Spinal cord (tissue), 10 donors: ENCODE results near the gene VAV2. TPM values are rescaled to one million over a fixed set of nuclear protein-coding genes. Genes with fewer than 3 reads are reported as not detected.

Experiments used
- DNase-seq, 6 donors: peaks; one replicate each; pipeline versions ENCODE4 v3.0.0 to v3.0.0-alpha.2; 2013 to 2015; ENCODE audit warnings: low spot score in 6 of 6, low read depth in 4 of 6
- H3K27ac ChIP-seq: one replicate; pipeline ENCODE4 v1.5.1; 2013; ENCODE audit warnings: low read depth, low read length, control low read depth
- H3K27me3 ChIP-seq: one replicate; pipeline ENCODE4 v1.6.1; 2013; ENCODE audit warnings: low read length; ENCODE audit not compliant: control insufficient read depth, insufficient read depth
- H3K36me3 ChIP-seq: one replicate; pipeline ENCODE4 v1.6.1; 2013; ENCODE audit warnings: low read length; ENCODE audit not compliant: control insufficient read depth, insufficient read depth
- H3K4me1 ChIP-seq: one replicate; pipeline ENCODE4 v1.6.1; 2013; ENCODE audit warnings: low read length; ENCODE audit not compliant: control insufficient read depth, insufficient read depth
- H3K4me3 ChIP-seq: one replicate; pipeline ENCODE4 v1.5.1; 2013; ENCODE audit warnings: low read depth, low read length, control low read depth
- H3K9me3 ChIP-seq: one replicate; pipeline ENCODE4 v1.6.1; 2013; ENCODE audit warnings: low read length; ENCODE audit not compliant: control insufficient read depth, insufficient read depth
- WGBS: methylation state at CpG from one replicate; pipeline ENCODE4 v1.1.5; 2013; ENCODE audit warnings: missing lambda C conversion rate; ENCODE audit not compliant: insufficient coverage; 5-methylcytosine and 5-hydroxymethylcytosine counted together
- polyA plus RNA-seq, 2 donors: library from polyadenylated mRNA; unstranded; fragments of 120-200 nt; gene quantifications; one replicate each; pipeline ENCODE4 v1.2.1, GENCODE V29; 2013; ENCODE audit not compliant: insufficient read length in 2 of 2
- total RNA-seq, 2 donors: library from RNA; depleted of rRNA in 1 of 2; stranded (reverse); fragments of 120-200 nt in 1 of 2; fragments of >200 nt in 1 of 2; gene quantifications; one replicate each; pipeline versions ENCODE4 v1.2.3 to v1.2.4, GENCODE V29; 2013 to 2014
- donor health status: healthy.

Gene VAV2
- total and polyA plus RNA-seq, 4 donors: 18.4 to 48.3 (median 33.1) TPM

DNA sequence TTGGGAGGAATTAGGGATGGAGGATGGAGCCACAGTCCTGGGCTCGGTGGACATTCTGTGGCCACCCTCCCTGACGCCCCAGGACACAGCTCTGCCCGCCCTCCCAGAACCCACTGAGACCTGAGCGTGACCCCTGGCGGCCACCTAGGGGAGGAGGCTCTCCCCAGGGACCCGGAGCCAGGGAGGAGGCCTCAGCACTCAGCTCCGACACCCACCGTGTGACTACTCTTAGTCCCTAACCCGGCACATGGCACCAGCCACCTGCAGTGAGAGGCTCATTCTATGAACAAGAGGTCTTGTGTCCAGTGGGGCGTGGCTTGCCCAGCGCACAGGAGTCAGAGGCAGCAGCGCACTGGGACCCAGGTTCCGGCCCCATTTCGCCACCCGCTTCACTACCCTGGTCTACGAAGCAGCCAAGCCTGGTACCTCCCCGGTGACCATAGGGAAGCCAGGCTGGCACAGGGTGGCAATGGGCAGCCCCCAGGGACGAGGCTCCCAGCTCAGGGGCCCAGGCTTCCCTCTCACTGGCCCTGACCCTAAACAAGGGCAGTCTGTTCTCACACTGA is 264.2 kb downstream of the VAV2 start:
- Histone ChIP-seq H3K27me3 (no peaks in the 10 kb centered on the region), H3K4me1 (no peaks in the 10 kb centered on the region), H3K27ac (no peak overlapping the region), H3K4me3 (no peak overlapping the region), H3K9me3 (no peaks in the 10 kb centered on the region), H3K36me3 (peaks cover 8% of the 10 kb centered on the region)
- 89% methylated on average over 18 of the region's 18 CpGs for WGBS
- no peak for DNase-seq

DNA sequence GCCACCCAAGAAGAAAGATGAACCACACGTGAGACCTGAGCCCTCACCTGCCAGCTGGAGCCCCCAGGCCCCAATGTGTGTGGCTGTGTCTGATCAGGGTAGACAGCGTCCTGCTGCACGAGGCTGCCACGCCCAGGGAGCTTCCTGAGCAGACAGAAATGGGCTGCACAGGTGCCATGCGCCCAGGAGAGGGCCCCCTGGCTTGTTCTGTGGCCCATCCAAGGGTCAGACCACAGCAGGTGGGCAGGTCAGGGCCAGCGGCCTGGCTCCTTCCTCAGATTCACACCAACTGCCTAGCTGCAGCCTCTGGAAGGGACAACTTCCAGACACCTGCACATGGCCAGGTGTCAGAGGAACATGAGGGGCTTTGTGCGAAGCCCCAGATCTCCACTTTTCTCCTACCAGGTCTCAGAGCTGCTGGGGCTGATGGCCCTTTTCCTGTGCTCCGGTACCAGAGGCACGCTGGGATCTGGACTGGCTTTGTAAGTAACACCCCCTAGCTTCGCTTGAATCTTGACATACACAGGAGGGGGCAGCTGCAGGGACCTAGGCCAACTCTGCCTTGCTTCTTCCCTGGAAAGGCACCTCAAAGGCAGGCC is 264.7 kb downstream of the VAV2 start:
- no peak for DNase-seq
- WGBS: 69% methylated on average over 10 of the region's 10 CpGs

GRCh38 chr9:133726401-133727276 is 265.5 kb downstream of the VAV2 start:
- H3K4me3 ChIP-seq: no peak overlapping the region
- WGBS: 75% methylated on average over 13 of the region's 14 CpGs
- no peaks in the 10 kb centered on the region for H3K4me1 ChIP-seq
- no peaks in the 10 kb centered on the region for H3K9me3 ChIP-seq
- H3K36me3 ChIP-seq: peaks cover 8% of the 10 kb centered on the region
- peak in 3 of 6 donors; percentile 32 to 88 (median 77) for DNase-seq
- H3K27ac ChIP-seq: no peak overlapping the region
- no peaks in the 10 kb centered on the region for H3K27me3 ChIP-seq

More for the DNA sequence above, 264.7 kb downstream of the VAV2 start:
- Histone ChIP-seq H3K36me3 (peaks cover 8% of the 10 kb centered on the region), H3K27ac (no peak overlapping the region), H3K27me3 (no peaks in the 10 kb centered on the region), H3K4me3 (no peak overlapping the region), H3K4me1 (no peaks in the 10 kb centered on the region), H3K9me3 (no peaks in the 10 kb centered on the region)

DNA sequence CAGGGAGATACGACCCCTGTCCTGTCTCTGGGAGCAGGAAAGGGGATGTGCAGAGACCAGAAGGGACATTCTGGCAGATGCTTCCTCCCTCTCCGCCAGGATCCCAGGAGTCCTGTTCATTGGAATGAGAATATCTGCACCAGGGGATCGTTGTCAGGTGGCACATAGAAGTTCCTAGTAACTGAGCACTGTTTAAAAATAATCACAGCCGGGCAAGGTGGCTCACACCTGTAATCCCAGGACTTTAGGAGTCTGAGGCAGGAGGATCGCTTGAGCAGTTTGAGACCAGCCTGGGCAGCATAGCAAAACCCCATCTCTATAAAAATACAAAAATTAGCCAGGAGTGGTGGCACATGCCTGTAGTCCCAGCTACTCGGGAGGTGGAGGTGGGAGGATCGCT is 266.2 kb downstream of the VAV2 start:
- 82% methylated on average over 3 of the region's 7 CpGs for WGBS
- Histone ChIP-seq H3K4me1 (no peaks in the 10 kb centered on the region), H3K27me3 (no peaks in the 10 kb centered on the region), H3K27ac (no peak overlapping the region), H3K9me3 (no peaks in the 10 kb centered on the region), H3K36me3 (peaks cover 8% of the 10 kb centered on the region), H3K4me3 (no peak overlapping the region)
- DNase-seq: no peak

DNA sequence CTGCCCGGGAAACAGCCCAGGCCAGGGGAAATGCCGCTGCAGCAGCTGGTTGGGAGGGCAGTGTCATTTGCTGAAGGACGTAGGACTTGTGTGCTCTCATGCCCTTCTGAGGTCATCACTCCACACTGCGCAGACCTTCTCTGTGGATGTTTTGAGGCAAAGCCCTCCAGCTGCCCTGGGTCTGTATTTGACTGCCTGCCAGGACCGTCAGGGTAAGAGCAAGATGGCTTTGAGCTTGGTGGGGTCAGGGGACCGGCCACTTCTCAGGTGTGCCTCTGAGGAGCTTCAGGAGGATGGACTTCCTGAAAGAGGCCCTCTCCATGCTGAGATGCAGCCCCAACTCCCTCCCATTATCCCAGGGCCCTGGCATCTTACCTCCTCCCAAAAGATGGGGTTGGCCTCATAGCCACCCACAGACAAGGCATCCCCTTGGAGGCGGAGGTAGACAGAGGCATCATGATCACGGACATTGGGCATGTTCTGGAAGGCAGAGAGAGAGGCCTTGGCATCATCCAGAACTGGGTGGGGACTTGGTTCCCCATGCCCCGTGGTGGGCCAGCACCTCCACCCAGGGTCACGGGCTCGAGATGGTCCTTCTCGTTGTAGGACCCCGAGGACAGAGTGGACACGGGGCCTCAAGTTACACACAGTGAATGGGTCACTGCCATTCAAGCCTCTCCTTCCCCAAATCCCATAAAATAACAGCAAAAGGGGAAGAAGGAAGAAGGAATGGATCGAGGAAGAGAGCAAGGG is 273.4 kb downstream of the VAV2 start:
- H3K4me1 ChIP-seq: peaks cover 26% of the 10 kb centered on the region
- H3K36me3 ChIP-seq: peaks cover 11% of the 10 kb centered on the region
- WGBS: 91% methylated on average over 11 of the region's 15 CpGs
- no peak overlapping the region for H3K27ac ChIP-seq
- H3K9me3 ChIP-seq: no peaks in the 10 kb centered on the region
- no peaks in the 10 kb centered on the region for H3K27me3 ChIP-seq
- H3K4me3 ChIP-seq: no peak overlapping the region
- no peak for DNase-seq

GRCh38 chr9:133717113-133718031 is 274.8 kb downstream of the VAV2 start:
- peaks cover 18% of the 10 kb centered on the region for H3K36me3 ChIP-seq
- no peaks in the 10 kb centered on the region for H3K27me3 ChIP-seq
- H3K4me3 ChIP-seq: no peak overlapping the region
- no peak for DNase-seq
- H3K9me3 ChIP-seq: no peaks in the 10 kb centered on the region
- peaks cover 27% of the 10 kb centered on the region for H3K4me1 ChIP-seq
- 92% methylated on average over 20 of the region's 20 CpGs for WGBS
- H3K27ac ChIP-seq: no peak overlapping the region

DNA sequence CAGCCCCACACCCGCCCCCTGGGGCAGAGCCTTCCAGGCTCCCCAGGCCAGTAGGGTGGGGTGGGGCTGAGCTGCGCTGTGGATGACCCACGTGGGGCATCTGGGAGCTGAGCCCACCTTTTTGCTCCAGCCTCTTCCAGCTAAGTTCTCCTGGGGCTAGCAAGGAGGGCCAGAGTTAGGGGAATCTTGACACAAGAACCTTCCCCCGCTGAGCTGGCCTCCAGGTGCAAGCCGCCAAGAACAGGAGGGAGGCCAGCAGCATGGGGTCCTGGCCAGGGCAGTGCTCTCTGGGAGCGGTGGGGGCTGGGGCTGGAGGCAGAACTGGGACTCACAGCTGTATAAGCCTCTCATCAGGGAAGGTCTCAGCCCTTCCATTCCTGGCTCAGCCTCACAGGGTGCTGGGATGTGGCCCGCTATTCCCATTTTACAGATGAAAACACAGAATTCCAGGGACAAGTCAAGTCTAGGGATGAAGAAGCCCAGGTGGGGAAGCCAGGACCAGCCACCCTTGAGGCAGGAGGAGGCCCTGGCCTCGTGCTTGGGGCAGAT is 275.5 kb downstream of the VAV2 start:
- H3K4me1 ChIP-seq: peaks cover 27% of the 10 kb centered on the region
- no peak for DNase-seq
- H3K27ac ChIP-seq: no peak overlapping the region
- no peak overlapping the region for H3K4me3 ChIP-seq
- 75% methylated on average over 8 of the region's 8 CpGs for WGBS
- H3K27me3 ChIP-seq: no peaks in the 10 kb centered on the region
- no peaks in the 10 kb centered on the region for H3K9me3 ChIP-seq
- peaks cover 25% of the 10 kb centered on the region for H3K36me3 ChIP-seq

GRCh38 chr9:133715866-133716563 is 276.1 kb downstream of the VAV2 start:
- 56% methylated on average over 21 of the region's 21 CpGs for WGBS
- peaks cover 31% of the 10 kb centered on the region for H3K36me3 ChIP-seq
- H3K27me3 ChIP-seq: no peaks in the 10 kb centered on the region
- H3K4me1 ChIP-seq: peaks cover 27% of the 10 kb centered on the region
- no peak overlapping the region for H3K4me3 ChIP-seq
- H3K9me3 ChIP-seq: no peaks in the 10 kb centered on the region
- no peak overlapping the region for H3K27ac ChIP-seq
- peak in 2 of 6 donors; percentile 69 to 83 for DNase-seq
